COLO668 (cell line): Measurements from ENCODE around the gene SUOX.
"Not testable (repeated sequence)": the region's sequence is repeated elsewhere in the genome, so short reads cannot be mapped to it uniquely, and the experiment has no call there.

Source experiments
- DNase-seq: peaks from one replicate; lab custom pipeline; 2025; ENCODE audit not compliant: unreplicated experiment; lab: John Stamatoyannopoulos, UW

Gene SUOX

GRCh38 chr12:56017181-56017580 is 20.1 kb downstream of the SUOX start:
- no peak for DNase-seq

GRCh38 chr12:56018356-56018755 is 21.3 kb downstream of the SUOX start:
- DNase-seq = no peak

DNA sequence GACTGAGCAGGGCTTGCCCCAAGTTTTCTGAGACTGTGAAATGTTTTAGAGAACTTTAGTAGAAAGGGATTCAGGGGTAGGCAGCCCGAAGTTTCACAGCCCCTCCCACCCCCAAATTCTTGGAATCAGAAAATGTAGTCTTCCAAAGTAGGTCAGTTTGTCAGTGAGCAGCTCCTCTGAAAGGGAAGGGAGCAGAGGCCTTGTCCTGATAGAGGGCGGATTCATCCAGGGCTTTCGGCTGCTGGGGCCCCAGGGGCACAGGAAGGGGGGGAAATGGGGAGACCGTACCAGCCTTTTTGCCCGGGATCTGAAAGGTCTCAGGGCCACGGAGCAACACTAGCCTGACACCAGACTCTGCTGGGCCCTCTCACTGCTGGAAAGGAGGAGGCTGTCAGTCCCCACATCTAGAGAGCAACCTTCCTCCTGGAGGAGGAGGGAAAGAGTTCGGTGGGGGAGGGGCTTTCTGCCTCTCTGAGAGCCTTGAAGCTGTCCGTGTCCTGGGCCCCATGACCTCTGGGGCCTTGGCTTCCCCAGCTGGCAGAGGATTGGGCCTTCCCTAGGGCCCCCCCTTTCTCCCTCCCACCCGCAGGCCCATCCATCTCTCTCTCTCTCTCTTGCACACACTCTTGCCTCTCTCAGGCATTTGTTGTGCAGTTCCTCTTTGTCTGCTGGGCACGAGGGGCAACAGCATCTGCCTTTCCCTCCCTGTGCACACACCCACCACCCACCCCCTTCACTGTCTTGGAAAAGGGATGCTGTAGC is 23.5 kb downstream of the SUOX start, which contains the start of gene IKZF4:
Gene IKZF4, plus strand, starts transcription at position 621 of the 762 bp plus-strand sequence. CDS start 451 bp downstream, outside the sequence.
- DNase-seq = no peak

DNA sequence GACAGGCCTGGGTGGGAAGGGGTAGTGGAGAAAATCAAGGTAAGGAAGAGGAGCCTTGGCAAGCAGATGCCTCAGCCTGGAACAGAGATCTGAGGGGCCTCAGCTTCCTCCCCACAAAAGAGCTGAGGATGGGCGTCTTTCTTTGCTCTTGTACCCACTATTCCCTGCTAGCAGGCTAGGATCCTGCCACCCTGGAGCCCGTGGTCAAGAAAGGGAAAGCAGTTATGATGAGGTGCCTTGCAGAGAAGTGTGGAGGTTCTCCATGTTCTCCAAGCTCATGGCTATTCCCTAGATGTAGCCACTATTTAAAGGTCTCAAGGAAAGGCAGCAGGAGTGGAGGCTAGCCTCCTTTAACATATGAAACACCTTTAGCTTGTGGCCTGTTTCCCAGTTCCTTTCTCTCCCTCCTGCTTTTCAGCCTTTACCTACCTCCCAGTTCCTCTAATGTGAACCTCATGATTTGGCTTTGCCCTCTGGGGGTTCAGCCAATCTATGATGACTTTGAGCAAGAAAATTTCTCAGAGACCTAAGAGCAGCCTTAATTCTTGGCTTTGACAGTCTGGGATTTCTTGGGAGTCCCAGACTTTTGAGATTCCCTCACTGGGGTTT is 24.9 kb downstream of the SUOX start:
- no peak for DNase-seq

GRCh38 chr12:56028511-56029165 is 31.6 kb downstream of the SUOX start:
- DNase-seq = no peak

- no peak for DNase-seq
Measured at GRCh38 chr12:56029166-56029519, 32.1 kb downstream of the SUOX start.

- DNase-seq = peak; percentile 18
Measured at GRCh38 chr12:56029666-56030293, 32.7 kb downstream of the SUOX start.

DNA sequence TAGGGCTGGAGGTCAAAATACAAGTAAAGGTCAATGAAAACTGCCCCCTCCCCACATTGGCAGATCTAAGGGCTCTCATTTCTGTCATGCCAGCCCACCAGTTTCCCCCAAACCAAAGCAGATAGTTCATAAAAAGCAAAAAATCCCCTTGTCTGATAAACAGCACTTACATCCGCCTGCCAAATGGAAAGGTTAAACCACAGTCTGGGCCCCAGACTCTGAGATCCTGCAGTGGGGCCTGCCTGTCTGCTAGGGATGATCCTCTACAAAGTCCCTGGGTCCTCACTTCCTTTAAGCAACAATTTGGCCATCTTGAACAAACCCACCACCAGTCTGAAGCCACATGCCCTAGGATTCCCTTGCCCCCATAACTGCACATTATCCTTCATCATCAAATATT is 34.9 kb downstream of the SUOX start:
- no peak for DNase-seq

DNA sequence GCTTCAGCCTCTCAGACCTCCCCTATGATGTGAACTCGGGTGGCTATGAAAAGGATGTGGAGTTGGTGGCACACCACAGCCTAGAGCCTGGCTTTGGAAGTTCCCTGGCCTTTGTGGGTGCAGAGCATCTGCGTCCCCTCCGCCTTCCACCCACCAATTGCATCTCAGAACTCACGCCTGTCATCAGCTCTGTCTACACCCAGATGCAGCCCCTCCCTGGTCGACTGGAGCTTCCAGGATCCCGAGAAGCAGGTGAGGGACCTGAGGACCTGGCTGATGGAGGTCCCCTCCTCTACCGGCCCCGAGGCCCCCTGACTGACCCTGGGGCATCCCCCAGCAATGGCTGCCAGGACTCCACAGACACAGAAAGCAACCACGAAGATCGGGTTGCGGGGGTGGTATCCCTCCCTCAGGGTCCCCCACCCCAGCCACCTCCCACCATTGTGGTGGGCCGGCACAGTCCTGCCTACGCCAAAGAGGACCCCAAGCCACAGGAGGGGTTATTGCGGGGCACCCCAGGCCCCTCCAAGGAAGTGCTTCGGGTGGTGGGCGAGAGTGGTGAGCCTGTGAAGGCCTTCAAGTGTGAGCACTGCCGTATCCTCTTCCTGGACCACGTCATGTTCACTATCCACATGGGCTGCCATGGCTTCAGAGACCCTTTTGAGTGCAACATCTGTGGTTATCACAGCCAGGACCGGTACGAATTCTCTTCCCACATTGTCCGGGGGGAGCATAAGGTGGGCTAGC is 37.7 kb downstream of the SUOX start:
- no peak for DNase-seq

GRCh38 chr12:56037161-56037560 is 40.1 kb downstream of the SUOX start:
- no peak for DNase-seq

DNA sequence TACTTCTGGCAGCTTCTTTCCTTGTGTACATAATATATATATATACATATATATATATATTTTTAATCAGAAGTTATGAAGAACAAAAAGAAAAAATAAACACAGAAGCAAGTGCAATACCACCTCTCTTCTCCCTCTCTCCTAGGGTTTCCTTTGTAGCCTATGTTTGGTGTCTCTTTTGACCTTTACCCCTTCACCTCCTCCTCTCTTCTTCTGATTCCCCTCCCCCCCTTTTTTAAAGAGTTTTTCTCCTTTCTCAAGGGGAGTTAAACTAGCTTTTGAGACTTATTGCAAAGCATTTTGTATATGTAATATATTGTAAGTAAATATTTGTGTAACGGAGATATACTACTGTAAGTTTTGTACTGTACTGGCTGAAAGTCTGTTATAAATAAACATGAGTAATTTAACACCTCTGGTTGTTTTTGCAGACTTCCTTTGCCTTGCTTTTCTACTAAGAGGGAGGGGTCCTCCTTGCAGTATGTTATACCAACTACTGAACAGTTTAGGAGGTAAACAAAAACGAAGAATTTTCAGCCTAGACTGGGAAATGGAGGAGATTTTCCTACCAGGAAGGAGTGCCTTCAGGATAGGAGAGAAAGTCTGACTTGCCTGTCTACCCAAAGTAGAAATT is 41.1 kb downstream of the SUOX start:
- no peak for DNase-seq

DNA sequence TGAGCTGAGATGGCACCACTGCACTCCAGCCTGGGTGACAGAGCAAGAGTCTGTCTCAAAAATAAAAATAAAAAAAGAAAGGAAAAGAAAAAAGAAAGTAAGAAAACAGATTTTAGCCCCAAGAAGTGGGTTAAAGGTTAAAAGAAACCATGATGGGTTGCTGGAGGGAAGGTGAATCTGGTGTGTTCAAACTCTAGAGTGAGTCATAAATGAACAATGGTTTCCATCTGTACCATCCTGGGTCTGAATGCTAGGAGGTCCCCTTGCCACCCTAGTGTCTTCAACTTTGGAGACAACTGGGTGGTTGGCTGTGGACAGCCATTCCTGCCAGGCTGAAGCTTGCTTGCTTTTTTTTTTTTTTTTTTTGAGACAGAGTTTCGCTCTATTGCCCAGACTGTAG is 43.1 kb downstream of the SUOX start:
- no peak for DNase-seq

DNA sequence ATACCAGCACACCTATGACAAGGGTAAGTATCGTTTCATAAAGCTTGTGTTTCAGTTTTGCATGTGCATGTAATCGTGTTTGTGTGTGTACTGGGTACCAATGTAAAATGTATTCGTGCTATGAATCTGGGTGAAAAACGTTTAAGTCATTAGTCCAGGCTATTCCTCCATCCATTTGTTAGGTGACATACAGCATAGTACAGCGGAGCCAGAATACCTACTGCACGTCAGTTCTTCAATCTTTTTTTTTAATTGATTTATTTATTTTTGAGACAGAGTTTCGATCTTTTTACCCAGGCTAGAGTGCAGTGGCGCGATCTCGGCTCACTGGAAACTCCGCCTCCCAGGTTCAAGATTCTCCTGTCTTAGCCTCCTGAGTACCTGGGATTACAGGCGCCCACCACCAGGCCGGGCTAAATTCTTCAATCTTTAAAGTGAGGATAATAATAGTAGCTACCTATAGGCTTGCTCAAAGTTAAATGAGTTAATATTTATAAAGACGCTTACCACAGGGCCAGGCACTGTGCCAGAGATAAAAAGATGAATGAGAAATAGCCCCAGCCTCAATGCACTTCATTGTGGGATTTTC is 44.0 kb downstream of the SUOX start:
- DNase-seq = no peak

DNA sequence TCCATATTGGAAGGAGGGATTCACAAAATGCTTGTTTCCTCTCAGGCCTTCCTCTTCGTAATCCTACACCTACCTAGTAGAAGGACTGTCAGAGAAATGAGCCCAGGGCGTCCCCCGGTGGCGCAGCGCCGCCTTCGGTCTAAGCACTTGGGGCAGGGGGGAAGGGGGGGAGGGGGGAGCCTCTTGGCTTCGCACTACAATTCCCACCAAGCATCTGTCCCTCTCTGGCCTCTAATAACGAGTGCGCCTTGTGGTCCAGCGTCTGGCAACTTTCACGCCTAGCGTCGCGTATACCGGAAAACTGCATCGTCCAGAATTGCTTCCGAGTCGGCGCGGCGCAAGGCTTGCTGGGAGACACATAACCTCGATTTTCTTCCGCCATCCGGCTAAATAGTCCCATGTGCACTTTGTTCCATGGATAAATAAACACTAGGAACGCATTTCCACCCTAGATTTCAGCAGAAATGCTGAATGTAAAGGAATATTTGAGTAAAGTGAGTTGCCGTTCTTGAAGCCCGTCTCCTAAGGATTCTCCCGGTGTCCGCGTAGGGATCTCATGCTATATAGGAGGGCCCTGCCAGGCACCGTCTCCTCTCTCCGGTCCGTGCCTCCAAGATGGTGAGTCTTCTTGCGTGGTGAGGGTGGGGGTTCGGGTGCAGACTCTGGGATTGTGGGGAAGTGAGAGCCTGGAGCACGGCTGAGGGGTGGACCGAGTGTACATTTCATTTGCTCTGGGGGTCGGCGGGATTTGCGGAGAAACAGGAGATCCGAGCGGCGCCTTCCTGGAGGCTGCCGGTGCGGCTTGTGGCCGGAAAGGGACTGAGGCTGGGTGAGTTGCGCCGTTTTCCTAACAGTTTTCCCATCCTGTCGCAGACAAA is 44.7 kb downstream of the SUOX start, which contains the start of gene RPS26:
Gene RPS26, plus strand, starts transcription at position 367 of the 878 bp plus-strand sequence. Its CDS starts 249 bp downstream, at position 616.
- DNase-seq = peak; percentile 95

DNA sequence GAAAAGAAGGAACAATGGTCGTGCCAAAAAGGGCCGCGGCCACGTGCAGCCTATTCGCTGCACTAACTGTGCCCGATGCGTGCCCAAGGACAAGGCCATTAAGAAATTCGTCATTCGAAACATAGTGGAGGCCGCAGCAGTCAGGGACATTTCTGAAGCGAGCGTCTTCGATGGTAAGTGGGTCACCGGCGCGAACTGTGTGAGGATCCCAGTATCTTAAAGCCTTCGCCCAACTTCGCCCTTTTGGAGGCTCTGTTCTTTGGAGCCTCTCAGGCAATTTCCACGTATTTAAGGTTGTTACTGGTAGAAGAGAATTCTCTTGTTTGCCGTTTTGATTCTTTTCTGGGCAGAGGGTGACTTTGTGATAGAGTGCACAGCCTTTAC is 45.3 kb downstream of the SUOX start:
- DNase-seq = not testable (repeated sequence)

DNA sequence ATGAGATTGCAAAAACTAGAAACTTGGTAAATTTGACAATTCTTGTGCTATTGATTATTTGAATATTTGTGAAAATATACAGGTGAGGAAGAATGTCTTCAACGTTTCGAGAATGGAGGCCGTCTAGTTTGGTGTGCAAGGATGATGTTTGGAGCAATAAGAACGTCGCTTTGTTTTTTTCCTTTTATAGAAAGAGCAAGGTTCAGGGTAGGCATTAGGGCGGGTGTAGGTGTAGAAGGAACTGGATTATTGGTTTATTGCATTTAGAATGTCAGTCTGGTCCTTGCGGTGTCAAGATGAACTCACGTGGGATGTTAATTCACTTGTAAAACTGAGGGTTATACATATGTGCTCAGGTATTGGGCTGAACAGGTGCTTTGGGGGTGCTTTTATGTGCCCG is 45.8 kb downstream of the SUOX start:
- DNase-seq = no peak

DNA sequence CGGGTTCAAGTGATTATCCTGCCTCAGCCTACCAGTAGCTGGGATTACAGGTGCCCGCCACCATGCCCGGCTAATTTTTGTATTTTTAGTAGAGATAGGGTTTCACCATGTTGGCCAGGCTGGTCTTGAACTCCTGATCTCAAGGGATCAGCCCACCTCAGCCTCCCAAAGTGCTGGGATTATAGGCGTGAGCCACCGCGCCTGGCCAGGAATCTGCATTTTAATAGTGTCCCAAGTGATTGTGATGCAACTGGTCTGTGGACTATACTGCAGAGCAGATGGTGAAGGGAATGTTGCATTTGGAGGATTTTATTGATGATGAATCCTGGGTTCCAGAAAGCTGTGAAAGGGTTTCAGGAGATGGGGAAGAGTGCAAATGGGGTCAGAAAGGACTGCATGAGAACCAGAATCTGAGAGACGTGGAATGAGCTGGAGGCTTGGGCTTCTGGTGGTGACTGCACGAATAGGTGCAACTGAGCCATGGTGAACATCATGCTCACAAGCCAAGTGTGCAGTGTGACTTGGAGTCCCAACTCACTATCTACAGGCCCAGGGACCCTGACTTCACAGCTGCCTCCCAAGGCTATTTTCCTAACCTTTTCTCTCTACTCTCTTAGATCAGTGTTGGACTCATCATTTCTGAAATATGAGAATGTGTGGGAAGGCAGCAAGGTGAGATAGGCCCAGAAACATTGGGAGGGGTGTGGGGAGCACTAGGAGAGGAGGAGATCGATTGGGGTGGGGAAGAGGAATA is 49.1 kb downstream of the SUOX start:
- DNase-seq = no peak

DNA sequence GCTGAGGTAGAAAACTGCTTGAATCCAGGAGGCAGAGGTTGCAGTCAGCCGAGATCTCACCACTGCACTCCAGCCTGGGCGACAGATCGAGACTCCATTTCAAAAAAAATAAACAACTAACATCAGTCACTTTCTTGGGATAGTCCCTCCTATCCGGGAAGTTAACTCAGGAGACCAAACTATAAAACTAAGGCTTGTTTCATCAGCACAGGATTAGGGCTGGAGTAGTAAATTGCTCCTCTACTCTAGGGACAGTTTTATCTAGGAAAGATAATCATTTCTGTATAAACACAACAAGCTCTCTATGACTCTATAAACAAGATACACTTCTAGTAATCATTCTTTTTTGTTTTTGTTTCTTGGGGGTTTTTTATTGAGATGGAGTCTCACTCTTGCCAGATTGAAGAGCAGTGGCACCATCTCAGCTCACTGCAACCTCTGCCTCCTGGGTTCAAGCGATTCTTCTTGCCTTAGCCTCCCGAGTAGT is 56.4 kb downstream of the SUOX start:
- no peak for DNase-seq
